Right cardiac atrium (tissue), 5 donors: ENCODE measurements around the gene MTREX. TPM values are rescaled to one million over a fixed set of nuclear protein-coding genes. Genes with fewer than 3 reads are reported as not detected.

Experiments
- ATAC-seq, 2 donors: fragments of 200-7000 bp; cut with Tn5 transposase; one replicate each; pipeline versions ENCODE4 v1.8.0 to v1.9.1; 2020; ENCODE audit warnings: moderate library complexity in 2 of 2, mild to moderate bottlenecking in 1 of 2
- DNase-seq, 3 donors: peaks; one replicate each; pipeline ENCODE4 v3.0.0-alpha.2; 2020
- H3K27ac ChIP-seq: one replicate; pipeline ENCODE4 v1.5.1; 2013; ENCODE audit warnings: mild to moderate bottlenecking, low read length, control low read depth, moderate library complexity
- H3K27me3 ChIP-seq: one replicate; pipeline ENCODE4 v1.6.1; 2013; ENCODE audit not compliant: control insufficient read depth, insufficient read depth
- H3K4me1 ChIP-seq: one replicate; pipeline ENCODE4 v1.6.1; 2013; ENCODE audit warnings: low read length; ENCODE audit not compliant: control insufficient read depth, insufficient read depth
- H3K4me3 ChIP-seq: one replicate; pipeline ENCODE4 v1.5.1; 2013; ENCODE audit warnings: low read length, control low read depth
- H3K9me3 ChIP-seq: one replicate; pipeline ENCODE4 v1.6.1; 2013; ENCODE audit warnings: low read length; ENCODE audit not compliant: control insufficient read depth
- WGBS: extraction: QIAGEN DNeasy Blood & Tissue Kit; methylation state at CpG from one replicate; pipeline ENCODE4 v1.1.7; 2013; 5-methylcytosine and 5-hydroxymethylcytosine counted together
- intact Hi-C, 4 donors: fragments of 100-400 bp; cut with DNase I; formaldehyde crosslinking; loops; one replicate each; pipeline versions ENCODE4 v1.11.0 to v1.14.0; 2022 to 2023
- long read RNA-seq, 4 donors: library from polyadenylated mRNA; unstranded; transcript quantifications; one replicate each; pipeline ENCODE4 v2.0.0, GENCODE V29; 2020 to 2021
- polyA plus RNA-seq: library from polyadenylated mRNA; stranded (reverse); fragments of 200-250 nt; gene quantifications from one replicate; pipeline ENCODE4 v1.2.3, GENCODE V29; 2013
- total RNA-seq, 4 donors: library from RNA; stranded (reverse); fragmentation: NEBNext Ultra II Directional; extraction: Animal tissue kit (Norgen Biotek cat#: 25700); gene quantifications; one replicate each; pipeline ENCODE4 v1.2.1, GENCODE V29; 2021
- donor health status: healthy with polysubstance abuse.
- donor health status: DM: no; HTN: yes; CAD: no.
- donor health status: DM: no; HTN: no; CAD: no.
- donor health status: DM: no; HTN: yes; CAD: no; lungs with severe emphysema.
- donor health status: DM: yes; HTN: yes; CAD: no.

MTREX gene
- total RNA-seq (10 to 100 TPM; 54.5 to 65.6 (median 63.1) TPM), polyA plus RNA-seq (22.2 TPM)
- long read RNA-seq, donor 1, full-length matches to known transcripts: 18 of 32 reads
- long read RNA-seq, donor 1, partial matches to known transcripts: 13 of 32 reads
- long read RNA-seq, donor 1, other reads (novel, unspliced or antisense): 1 of 32 reads
- long read RNA-seq, donor 2, full-length matches to known transcripts: 7 of 12 reads
- long read RNA-seq, donor 2, partial matches to known transcripts: 5 of 12 reads
- long read RNA-seq, donor 2, other reads (novel, unspliced or antisense): 0 of 12 reads
- long read RNA-seq, donor 3, full-length matches to known transcripts: 55 of 83 reads
- long read RNA-seq, donor 3, partial matches to known transcripts: 21 of 83 reads
- long read RNA-seq, donor 3, other reads (novel, unspliced or antisense): 7 of 83 reads
- long read RNA-seq, donor 4, full-length matches to known transcripts: 7 of 12 reads
- long read RNA-seq, donor 4, partial matches to known transcripts: 4 of 12 reads
- long read RNA-seq, donor 4, other reads (novel, unspliced or antisense): 1 of 12 reads

- Histone ChIP-seq H3K9me3 (no peaks in the 10 kb centered on the region), H3K27me3 (no peaks in the 10 kb centered on the region), H3K27ac (peak within 1 kb of the TSS; percentile 91), H3K4me1 (peaks cover 2% of the 10 kb centered on the region), H3K4me3 (peak within 1 kb of the TSS; percentile 88)
- intact Hi-C loops: no loop called here
- DNase-seq (peak; percentile 92 to 97 (median 96)), ATAC-seq (peak; percentile 98)
- under 1% methylated on average over 62 of the region's 62 CpGs for WGBS
These were observed at the start of gene MTREX, which contains the start of gene DHX29 for GRCh38 chr5:55307383-55308253. Gene MTREX, plus strand, starts transcription at chr5:55307989. Its CDS starts 25 bp downstream, at chr5:55308014. Gene DHX29, minus strand, starts transcription at chr5:55307694. Its CDS starts 121 bp downstream, at chr5:55307573.

GRCh38 chr5:55258339-55258738, 49.5 kb upstream of the MTREX start:
- Histone ChIP-seq H3K27ac (no peak overlapping the region), H3K9me3 (no peaks in the 10 kb centered on the region), H3K4me1 (no peaks in the 10 kb centered on the region), H3K27me3 (no peaks in the 10 kb centered on the region), H3K4me3 (no peak overlapping the region)
- WGBS: 98% methylated on average over 3 of the region's 3 CpGs
- intact Hi-C loops: no loop called here
- no peak for DNase-seq
- no peak for ATAC-seq

GRCh38 chr5:55276771-55277170, 31.0 kb upstream of the MTREX start:
- H3K4me1 ChIP-seq: no peaks in the 10 kb centered on the region
- ATAC-seq (no peak), DNase-seq (no peak)
- no peaks in the 10 kb centered on the region for H3K27me3 ChIP-seq
- no peaks in the 10 kb centered on the region for H3K9me3 ChIP-seq
- 83% methylated on average over 1 of the region's 1 CpG for WGBS
- H3K27ac ChIP-seq: no peak overlapping the region
- intact Hi-C loops: no loop called here
- no peak overlapping the region for H3K4me3 ChIP-seq

GRCh38 chr5:55278778-55279177, 29.0 kb upstream of the MTREX start:
- ATAC-seq (no peak), DNase-seq (no peak)
- H3K9me3 ChIP-seq: no peaks in the 10 kb centered on the region
- H3K4me3 ChIP-seq: no peak overlapping the region
- H3K27me3 ChIP-seq: no peaks in the 10 kb centered on the region
- no peaks in the 10 kb centered on the region for H3K4me1 ChIP-seq
- 86% methylated on average over 4 of the region's 4 CpGs for WGBS
- H3K27ac ChIP-seq: no peak overlapping the region
- intact Hi-C loops: no loop called here

- intact Hi-C loops: no loop called here
- WGBS: 24% methylated on average over 1 of the region's 1 CpG
- no peaks in the 10 kb centered on the region for H3K4me1 ChIP-seq
- DNase-seq (no peak), ATAC-seq (no peak)
- H3K27me3 ChIP-seq: no peaks in the 10 kb centered on the region
- no peak overlapping the region for H3K4me3 ChIP-seq
- no peak overlapping the region for H3K27ac ChIP-seq
- no peaks in the 10 kb centered on the region for H3K9me3 ChIP-seq
These were observed 21.3 kb upstream of the MTREX start for GRCh38 chr5:55286411-55286933.

GRCh38 chr5:55289808-55290207, 18.0 kb upstream of the MTREX start:
- intact Hi-C loops: no loop called here
- Histone ChIP-seq H3K4me1 (no peaks in the 10 kb centered on the region), H3K4me3 (no peak overlapping the region), H3K27ac (no peak overlapping the region), H3K9me3 (no peaks in the 10 kb centered on the region), H3K27me3 (no peaks in the 10 kb centered on the region)
- ATAC-seq (no peak), DNase-seq (no peak)

GRCh38 chr5:55290991-55291390, 16.8 kb upstream of the MTREX start:
- H3K27ac ChIP-seq: no peak overlapping the region
- ATAC-seq: no peak
- H3K4me3 ChIP-seq: no peak overlapping the region
- DNase-seq: no peak
- no peaks in the 10 kb centered on the region for H3K9me3 ChIP-seq
- no peaks in the 10 kb centered on the region for H3K4me1 ChIP-seq
- H3K27me3 ChIP-seq: no peaks in the 10 kb centered on the region
- intact Hi-C loops: no loop called here
- 84% methylated on average over 2 of the region's 2 CpGs for WGBS

- Histone ChIP-seq H3K4me3 (no peak overlapping the region), H3K4me1 (no peaks in the 10 kb centered on the region), H3K27me3 (no peaks in the 10 kb centered on the region), H3K27ac (no peak overlapping the region), H3K9me3 (no peaks in the 10 kb centered on the region)
- 100% methylated on average over 1 of the region's 1 CpG for WGBS
- intact Hi-C loops: no loop called here
- DNase-seq (no peak), ATAC-seq (no peak)
These were observed 12.9 kb upstream of the MTREX start for GRCh38 chr5:55294935-55295334.

GRCh38 chr5:55300890-55301289, 6.9 kb upstream of the MTREX start:
- no peaks in the 10 kb centered on the region for H3K9me3 ChIP-seq
- H3K4me1 ChIP-seq: peaks cover 2% of the 10 kb centered on the region
- ATAC-seq (no peak), DNase-seq (no peak)
- H3K4me3 ChIP-seq: no peak overlapping the region
- intact Hi-C loops: no loop called here
- H3K27ac ChIP-seq: no peak overlapping the region
- over 99% methylated on average over 2 of the region's 2 CpGs for WGBS
- H3K27me3 ChIP-seq: no peaks in the 10 kb centered on the region

GRCh38 chr5:55303238-55303690, 4.5 kb upstream of the MTREX start:
- H3K27me3 ChIP-seq: no peaks in the 10 kb centered on the region
- H3K27ac ChIP-seq: no peak overlapping the region
- no peaks in the 10 kb centered on the region for H3K9me3 ChIP-seq
- DNase-seq (no peak), ATAC-seq (no peak)
- intact Hi-C loops: no loop called here
- H3K4me3 ChIP-seq: no peak overlapping the region
- peaks cover 2% of the 10 kb centered on the region for H3K4me1 ChIP-seq
- 65% methylated on average over 4 of the region's 4 CpGs for WGBS

GRCh38 chr5:55304584-55304983, 3.2 kb upstream of the MTREX start:
- no peaks in the 10 kb centered on the region for H3K9me3 ChIP-seq
- H3K27ac ChIP-seq: no peak overlapping the region
- no peaks in the 10 kb centered on the region for H3K27me3 ChIP-seq
- DNase-seq (no peak), ATAC-seq (no peak)
- no peak overlapping the region for H3K4me3 ChIP-seq
- WGBS: 82% methylated on average over 6 of the region's 6 CpGs
- intact Hi-C loops: no loop called here
- peaks cover 2% of the 10 kb centered on the region for H3K4me1 ChIP-seq
